GM12892 (cell line): ENCODE measurements around the gene DNER.

ENCODE experiments used
- DNase-seq: peaks from one replicate; pipeline ENCODE4 v3.0.0; 2011; ENCODE audit not compliant: insufficient read length
- FAIRE-seq: peaks from 2 replicates; lab custom pipeline; 2011; peaks lifted over from hg19 to GRCh38; lab: Jason Lieb, UNC
- POLR2A ChIP-seq: IDR thresholded peaks from 2 replicates; pipeline ENCODE4 v1.6.1; 2011; ENCODE audit warnings: low read depth, low read length, control low read depth
- POLR2AphosphoS5 ChIP-seq: IDR thresholded peaks from 2 replicates; pipeline ENCODE4 v1.6.1; 2011; ENCODE audit warnings: low read depth, low read length, control low read depth
- TAF1 ChIP-seq: IDR thresholded peaks from 2 replicates; pipeline ENCODE4 v1.6.1; 2011; ENCODE audit warnings: low read depth, mild to moderate bottlenecking, control low read depth, low read length, borderline replicate concordance

The DNER gene

DNA sequence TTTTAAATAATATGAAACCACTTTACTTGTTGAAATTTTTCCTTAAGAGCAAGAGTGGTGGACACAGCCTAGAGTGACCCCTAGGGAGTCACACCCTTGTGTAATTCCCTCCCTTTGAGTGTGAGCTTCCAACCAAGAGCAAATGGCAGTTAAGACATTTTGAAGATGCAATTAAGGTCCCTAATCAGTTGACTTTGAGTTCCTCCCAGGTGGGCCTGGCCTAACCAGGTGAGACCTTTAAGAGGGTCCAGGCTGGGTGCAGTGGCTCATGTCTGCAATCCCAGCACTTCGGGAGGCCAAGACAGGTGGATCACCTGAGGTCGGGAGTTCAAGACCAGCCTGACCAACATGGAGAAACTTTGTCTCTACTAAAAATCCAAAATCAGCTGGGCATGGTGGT, 299.7 kb downstream of the DNER start:
- no peak for TF ChIP-seq POLR2A
- TF ChIP-seq POLR2AphosphoS5 = no peak
- TF ChIP-seq TAF1 = no peak
- no peak for FAIRE-seq

DNA sequence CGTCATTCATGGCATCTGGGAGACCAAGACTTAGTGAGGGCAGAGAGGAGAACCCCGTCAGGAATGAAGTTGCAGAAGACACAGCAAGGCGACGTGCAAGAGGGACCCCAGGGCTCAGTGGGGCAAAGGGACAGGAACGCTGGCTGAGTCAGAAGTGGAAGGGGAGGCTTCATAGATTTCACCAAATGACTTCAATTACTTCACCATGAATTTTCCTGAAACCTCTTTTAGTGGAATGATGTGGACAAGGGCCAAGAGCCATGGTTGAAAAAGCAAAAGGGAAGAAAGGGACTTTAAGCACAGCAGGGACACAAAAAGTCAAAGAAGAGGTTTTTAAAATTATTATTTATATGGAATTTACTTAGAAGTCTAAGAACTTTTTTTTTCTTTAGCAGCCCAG, 301.7 kb downstream of the DNER start:
- no peak for DNase-seq
- FAIRE-seq = no peak
- TF ChIP-seq TAF1 (no peak), POLR2A (no peak), POLR2AphosphoS5 (no peak)

More for the DNA sequence above, 299.7 kb downstream of the DNER start:
- no peak for DNase-seq

DNA sequence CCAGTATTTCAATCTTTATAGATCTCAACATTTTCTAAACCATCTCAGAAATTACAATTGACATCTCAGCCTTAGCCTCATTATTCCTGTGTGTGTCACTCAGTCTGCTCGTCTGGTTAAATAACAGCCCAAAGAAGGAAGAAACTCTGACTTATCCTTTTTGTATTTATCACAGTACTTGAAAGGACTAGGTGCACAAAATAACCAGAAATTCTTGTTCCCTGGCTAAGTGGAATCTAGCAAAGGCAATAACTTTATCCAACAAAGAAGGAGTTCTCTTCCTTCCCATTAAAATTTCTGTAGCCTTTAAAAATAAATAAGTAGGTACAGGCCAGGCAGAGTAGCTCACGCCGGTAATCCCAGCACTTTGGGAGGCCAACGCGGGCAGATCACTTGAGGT, 303.4 kb downstream of the DNER start:
- no peak for DNase-seq
- no peak for TF ChIP-seq POLR2AphosphoS5
- no peak for TF ChIP-seq TAF1
- TF ChIP-seq POLR2A = no peak
- no peak for FAIRE-seq

DNA sequence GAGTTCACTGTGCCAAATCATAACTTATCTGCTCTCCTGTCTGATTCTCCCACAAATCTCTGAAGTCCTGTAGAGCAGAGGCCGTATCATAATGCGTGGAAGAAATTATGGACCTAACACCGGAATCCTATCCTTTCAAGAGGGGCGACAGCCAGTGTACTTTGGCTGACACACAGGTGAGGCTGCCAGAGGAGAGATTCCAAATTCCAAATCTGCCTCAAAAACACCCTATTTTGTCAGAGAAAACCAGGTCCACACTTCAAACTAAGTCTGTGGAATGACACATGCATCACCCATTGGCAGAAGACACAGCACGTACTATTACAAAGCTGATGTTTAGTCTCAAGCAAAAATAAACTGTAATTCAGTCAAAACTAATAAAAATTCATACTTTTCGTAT, 304.1 kb downstream of the DNER start:
- DNase-seq (no peak), FAIRE-seq (no peak)
- TF ChIP-seq POLR2AphosphoS5 (no peak), POLR2A (no peak), TAF1 (no peak)

DNA sequence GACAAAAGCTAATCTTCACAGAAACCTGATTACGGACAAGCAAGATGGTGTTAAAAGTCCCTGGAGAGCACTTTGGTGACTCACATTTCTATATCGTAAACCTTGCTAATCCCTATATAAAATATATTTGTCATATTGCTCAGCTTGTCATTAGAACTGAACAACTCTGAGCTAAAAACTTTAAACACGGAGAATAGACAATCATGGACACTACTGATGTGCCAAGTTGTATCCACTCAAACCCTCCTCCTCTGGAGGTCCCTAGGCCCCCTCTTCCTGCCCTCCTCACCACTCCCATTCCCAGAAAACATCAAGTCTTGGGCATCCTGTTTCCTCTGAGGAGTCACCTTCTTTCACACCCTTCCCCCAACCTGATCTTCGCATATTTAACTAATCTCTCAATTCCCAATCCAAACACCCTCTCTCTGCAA, 304.6 kb downstream of the DNER start:
- FAIRE-seq (no peak), DNase-seq (no peak)
- TF ChIP-seq TAF1 = no peak
- TF ChIP-seq POLR2AphosphoS5 = no peak
- TF ChIP-seq POLR2A = no peak

DNA sequence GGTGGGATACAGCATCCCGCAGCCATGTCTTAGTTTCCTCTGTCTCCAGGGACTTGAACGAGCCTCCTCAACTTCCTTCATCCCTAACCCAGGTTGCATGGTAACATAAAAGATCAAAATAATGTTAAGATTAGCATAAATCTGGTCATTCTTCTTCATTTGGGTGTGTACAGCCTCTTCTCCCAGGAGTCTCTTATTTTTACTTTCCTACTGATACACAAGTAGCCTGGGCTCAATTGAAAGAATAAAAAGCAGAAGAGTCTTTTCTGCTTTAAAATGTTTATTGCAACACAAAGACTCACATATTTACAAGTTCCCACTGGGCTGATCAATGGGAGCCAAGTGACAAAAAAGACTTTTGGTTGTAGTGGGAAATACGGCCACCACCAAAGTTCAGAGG, 305.4 kb downstream of the DNER start:
- FAIRE-seq (no peak), DNase-seq (no peak)
- TF ChIP-seq TAF1 (no peak), POLR2AphosphoS5 (no peak), POLR2A (no peak)

DNA sequence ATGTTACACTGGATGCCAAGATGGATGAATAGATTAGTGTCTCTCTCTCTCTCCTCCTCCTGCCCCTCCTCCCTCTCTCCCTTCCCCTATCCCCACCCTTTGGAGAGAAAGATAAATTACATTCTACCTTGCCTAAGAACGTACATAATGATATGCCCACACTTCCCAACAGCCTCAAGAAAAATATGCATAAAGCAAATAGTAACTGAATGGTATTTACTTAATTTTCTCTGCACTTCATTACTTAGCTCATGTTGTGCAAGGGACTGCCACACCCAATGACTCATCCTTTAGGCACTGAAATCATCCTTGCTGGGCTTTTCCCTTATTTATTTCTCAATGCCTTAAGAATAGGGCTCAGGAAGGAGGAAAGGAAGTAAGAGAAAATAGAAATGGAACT, 306.0 kb downstream of the DNER start:
- TF ChIP-seq POLR2AphosphoS5 (no peak), POLR2A (no peak), TAF1 (no peak)
- DNase-seq = no peak

DNA sequence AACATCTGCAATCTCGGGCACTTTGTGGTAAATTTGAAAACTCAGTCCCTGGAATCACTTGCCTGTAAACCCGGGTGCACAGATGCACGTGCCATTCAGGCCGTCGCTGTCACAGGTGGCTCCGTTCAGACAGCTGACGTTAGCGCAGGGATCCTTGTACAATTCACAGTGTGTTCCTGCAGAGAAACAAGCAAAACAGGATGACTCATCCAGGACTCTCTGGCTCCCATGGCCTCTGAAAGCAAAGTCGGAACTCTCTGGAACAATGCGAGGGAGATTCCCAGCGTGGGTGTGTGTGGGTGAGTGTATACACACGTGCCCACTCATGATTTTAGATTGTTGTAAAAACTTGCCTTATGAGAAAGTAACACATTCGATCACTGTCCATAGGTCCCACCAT, 307.2 kb downstream of the DNER start:
- DNase-seq = no peak
- TF ChIP-seq POLR2AphosphoS5 = no peak
- TF ChIP-seq TAF1 = no peak
- TF ChIP-seq POLR2A = no peak
- FAIRE-seq = no peak

More for the DNA sequence above, 306.0 kb downstream of the DNER start:
- no peak for FAIRE-seq

DNA sequence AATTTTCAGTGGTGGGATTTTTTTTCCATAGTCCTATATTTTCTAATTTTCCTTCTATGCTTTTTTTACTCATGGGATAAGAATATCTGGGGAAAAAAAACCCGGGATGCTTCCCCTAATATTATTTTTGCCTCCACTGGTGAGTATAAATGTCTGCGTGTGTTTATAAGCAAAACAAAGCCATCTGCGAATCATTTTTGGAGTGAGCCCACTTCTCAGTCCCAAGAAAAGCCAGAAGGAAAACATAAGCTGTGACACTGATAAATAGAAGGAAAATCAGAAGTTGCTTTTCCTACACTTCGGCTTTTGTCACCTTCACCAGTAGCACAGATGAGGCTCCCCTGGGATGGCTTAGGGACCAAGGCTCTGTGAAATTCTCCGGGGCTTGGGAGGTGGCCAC, 308.6 kb downstream of the DNER start:
- DNase-seq (no peak), FAIRE-seq (no peak)
- no peak for TF ChIP-seq TAF1
- TF ChIP-seq POLR2AphosphoS5 = no peak
- TF ChIP-seq POLR2A = no peak

DNA sequence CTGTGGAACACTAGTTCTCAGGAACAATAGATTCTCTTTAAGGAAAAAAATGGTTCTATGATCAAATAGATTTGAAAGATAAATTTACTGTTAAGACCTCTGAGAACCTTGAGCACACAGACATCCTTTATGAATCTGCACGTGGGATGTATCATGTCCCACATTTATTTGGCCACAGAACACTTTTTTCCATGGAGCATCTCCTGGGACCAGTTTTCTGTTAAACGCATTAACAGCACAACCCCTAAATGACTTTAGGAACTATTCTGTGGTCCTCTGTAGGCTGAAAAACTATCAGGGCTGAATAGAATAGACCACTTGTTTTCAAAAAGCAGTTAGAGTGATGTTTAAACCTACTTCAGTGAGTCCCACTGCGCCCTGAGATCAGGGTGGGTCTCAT, 311.1 kb downstream of the DNER start:
- no peak for DNase-seq
- no peak for TF ChIP-seq TAF1
- no peak for FAIRE-seq

DNA sequence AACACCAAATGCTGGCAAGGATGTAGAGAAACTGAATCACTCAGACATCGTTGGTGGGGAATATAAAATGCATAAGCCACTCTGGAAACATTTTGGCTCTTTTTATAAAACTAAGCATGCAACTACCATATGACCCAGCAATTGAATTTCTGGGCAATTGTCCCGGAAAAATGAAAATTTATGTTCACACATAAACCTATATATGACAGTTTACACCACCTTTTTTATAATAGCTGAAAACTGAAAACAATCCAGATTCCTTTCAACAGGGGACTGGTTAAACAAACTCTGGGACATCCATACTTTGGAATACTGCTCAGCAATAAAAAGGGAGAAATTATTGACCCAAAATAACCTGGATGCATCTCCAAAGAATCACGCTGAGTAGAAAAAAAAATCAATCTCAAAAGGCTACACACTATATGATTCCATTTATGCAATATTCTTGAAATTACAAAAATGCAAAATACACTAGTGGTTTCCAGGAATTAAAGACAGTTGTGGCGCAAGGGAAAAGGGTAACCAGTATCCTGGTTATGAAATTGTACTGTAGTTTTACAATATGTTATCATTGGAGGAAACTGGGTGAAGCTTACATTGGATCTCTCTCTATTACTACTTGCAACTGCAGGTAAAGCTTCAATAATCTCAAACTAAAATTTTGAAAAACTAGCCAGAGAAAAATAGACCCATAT, 313.0 kb downstream of the DNER start:
- DNase-seq = no peak
- TF ChIP-seq POLR2A (no peak), POLR2AphosphoS5 (no peak), TAF1 (no peak)
- FAIRE-seq = no peak

DNA sequence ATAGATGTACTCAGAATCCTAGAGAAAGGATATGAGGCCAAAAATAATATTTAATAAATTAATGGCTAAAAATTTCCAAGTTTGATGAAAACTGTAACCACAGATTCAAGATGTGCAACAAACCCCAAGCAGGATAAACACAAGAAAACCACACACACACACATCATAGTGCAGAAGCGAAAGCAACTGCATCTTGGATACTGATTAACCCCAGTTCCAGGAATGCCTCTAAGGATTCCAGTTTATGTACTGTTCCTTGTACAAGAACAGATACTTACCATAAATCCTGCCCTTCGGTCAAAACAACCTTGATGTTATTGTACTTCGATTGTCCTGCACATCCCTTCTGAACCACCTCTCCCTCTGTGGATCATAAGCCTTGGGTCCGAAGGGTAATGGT, 320.4 kb downstream of the DNER start:
- TF ChIP-seq TAF1 (no peak), POLR2A (no peak), POLR2AphosphoS5 (no peak)
- DNase-seq (no peak), FAIRE-seq (no peak)

DNA sequence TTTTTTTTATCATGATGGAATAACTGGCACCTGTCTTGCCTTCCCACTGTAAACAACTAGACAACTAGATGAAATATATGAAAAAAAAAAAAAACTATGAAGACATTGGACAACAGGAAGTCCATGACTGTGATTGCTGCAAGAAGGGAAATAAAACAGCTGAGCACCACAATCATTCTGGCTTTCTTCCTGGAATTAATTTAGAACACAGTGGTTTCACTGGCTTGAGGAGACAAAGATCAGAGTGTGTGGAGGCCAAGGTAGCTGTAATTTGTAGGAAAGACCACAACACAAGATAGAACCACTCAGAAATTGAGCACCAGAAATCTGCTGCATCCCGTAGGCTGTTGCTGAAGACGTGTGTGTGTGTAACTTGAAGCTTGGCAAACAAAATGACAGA, 322.2 kb downstream of the DNER start:
- no peak for DNase-seq
- TF ChIP-seq POLR2A = no peak
- no peak for FAIRE-seq
